Activated naive CD8-positive, alpha-beta T cell (primary cell): Measurements from ENCODE around the gene SHANK3.

ENCODE experiments used
- H3K27ac Mint-ChIP-seq: one replicate; pipeline ENCODE4 v1.8.0; 2021; ENCODE audit warnings: mixed read lengths
- H3K27me3 Mint-ChIP-seq: one replicate; pipeline ENCODE4 v1.8.0; 2021; ENCODE audit warnings: mixed read lengths
- H3K36me3 Mint-ChIP-seq: one replicate; pipeline ENCODE4 v1.8.0; 2021; ENCODE audit warnings: mixed read lengths
- H3K4me1 Mint-ChIP-seq: one replicate; pipeline ENCODE4 v1.8.0; 2021; ENCODE audit warnings: low read depth, mixed read lengths
- H3K4me3 Mint-ChIP-seq: one replicate; pipeline ENCODE4 v1.8.0; 2021; ENCODE audit warnings: mild to moderate bottlenecking, mixed read lengths
- H3K9me3 Mint-ChIP-seq: one replicate; pipeline ENCODE4 v1.8.0; 2021; ENCODE audit warnings: low read depth, mixed read lengths

Gene SHANK3

GRCh38 chr22:50717709-50718351 is 45.2 kb downstream of the SHANK3 start:
- no peaks in the 10 kb centered on the region for H3K9me3 Mint-ChIP-seq
- no peak overlapping the region for H3K4me3 Mint-ChIP-seq
- H3K27ac Mint-ChIP-seq: no peak overlapping the region
- no peaks in the 10 kb centered on the region for H3K4me1 Mint-ChIP-seq
- no peaks in the 10 kb centered on the region for H3K36me3 Mint-ChIP-seq
- no peaks in the 10 kb centered on the region for H3K27me3 Mint-ChIP-seq

GRCh38 chr22:50718352-50718709 is 45.7 kb downstream of the SHANK3 start:
- Mint-ChIP-seq H3K4me1 (no peaks in the 10 kb centered on the region), H3K4me3 (no peak overlapping the region), H3K27ac (no peak overlapping the region), H3K27me3 (no peaks in the 10 kb centered on the region), H3K36me3 (no peaks in the 10 kb centered on the region), H3K9me3 (no peaks in the 10 kb centered on the region)

- Mint-ChIP-seq H3K9me3 (no peaks in the 10 kb centered on the region), H3K4me1 (no peaks in the 10 kb centered on the region), H3K27me3 (no peaks in the 10 kb centered on the region), H3K4me3 (no peak overlapping the region), H3K36me3 (no peaks in the 10 kb centered on the region), H3K27ac (no peak overlapping the region)
These were observed 47.2 kb downstream of the SHANK3 start for GRCh38 chr22:50719814-50720300.

GRCh38 chr22:50720301-50721256 is 48.0 kb downstream of the SHANK3 start:
- Mint-ChIP-seq H3K27ac (no peak overlapping the region), H3K4me1 (no peaks in the 10 kb centered on the region), H3K9me3 (no peaks in the 10 kb centered on the region), H3K4me3 (no peak overlapping the region), H3K36me3 (no peaks in the 10 kb centered on the region), H3K27me3 (no peaks in the 10 kb centered on the region)

- Mint-ChIP-seq H3K27me3 (no peaks in the 10 kb centered on the region), H3K4me1 (no peaks in the 10 kb centered on the region), H3K4me3 (no peak overlapping the region), H3K27ac (no peak overlapping the region), H3K9me3 (no peaks in the 10 kb centered on the region), H3K36me3 (no peaks in the 10 kb centered on the region)
These were observed 48.7 kb downstream of the SHANK3 start for GRCh38 chr22:50721257-50721844.

- Mint-ChIP-seq H3K27ac (no peak overlapping the region), H3K9me3 (no peaks in the 10 kb centered on the region), H3K27me3 (no peaks in the 10 kb centered on the region), H3K4me1 (no peaks in the 10 kb centered on the region), H3K4me3 (no peak overlapping the region), H3K36me3 (no peaks in the 10 kb centered on the region)
These were observed 49.6 kb downstream of the SHANK3 start for GRCh38 chr22:50722048-50722701.
